Uterus (tissue), 4 donors: ENCODE data around the gene ALG3. TPM values are rescaled to one million over a fixed set of nuclear protein-coding genes. Genes with fewer than 3 reads are reported as not detected.

Source experiments
- DNase-seq, 2 donors: peaks; one replicate each; pipeline ENCODE4 v3.0.0-alpha.2; 2019 to 2020
- H3K27ac ChIP-seq, 2 donors: fragments of 200-600 bp; sonication (generic); 1 replicate in 1 of 2; 2 replicates in 1 of 2; pipeline ENCODE4 v1.5.1; 2016 to 2018
- H3K27me3 ChIP-seq, 2 donors: fragments of 200-600 bp; sonication (generic); one replicate each; pipeline ENCODE4 v1.5.1; 2018 to 2019; ENCODE audit warnings: control low read depth in 1 of 2
- H3K36me3 ChIP-seq, 2 donors: fragments of 200-600 bp; sonication (generic); one replicate each; pipeline ENCODE4 v1.5.1; 2019; ENCODE audit warnings: control low read depth in 1 of 2
- H3K4me1 ChIP-seq, 2 donors: fragments of 200-600 bp; sonication (generic); one replicate each; pipeline ENCODE4 v1.5.1; 2018 to 2019; ENCODE audit warnings: control low read depth in 1 of 2
- H3K4me3 ChIP-seq, 2 donors: fragments of 200-600 bp; sonication (generic); 1 replicate in 1 of 2; 2 replicates in 1 of 2; pipeline ENCODE4 v1.5.1; 2018 to 2019; ENCODE audit warnings: mild to moderate bottlenecking in 1 of 2
- H3K9me3 ChIP-seq, 2 donors: fragments of 200-600 bp; sonication (generic); one replicate each; pipeline ENCODE4 v1.5.1; 2019; ENCODE audit warnings: control low read depth in 1 of 2
- CTCF ChIP-seq, 4 experiments: fragments of 200-600 bp in 2 of 4; fragments of 450-650 bp in 2 of 4; sonication (generic) in 2 of 4; IDR thresholded peaks; one replicate each; pipeline ENCODE4 v1.5.1; 2016 to 2019; ENCODE audit warnings: antibody characterized with exemption in 4 of 4, mild to moderate bottlenecking in 2 of 4, moderate library complexity in 1 of 4
- POLR2A ChIP-seq, 2 donors: fragments of 450-650 bp; IDR thresholded peaks; one replicate each; pipeline ENCODE4 v1.6.1; 2016; ENCODE audit warnings: antibody characterized with exemption in 2 of 2, mild to moderate bottlenecking in 1 of 2, moderate library complexity in 1 of 2
- intact Hi-C: fragments of 100-400 bp; cut with DNase I; formaldehyde crosslinking; loops from one replicate; pipeline ENCODE4 v1.15.1; 2023; ENCODE audit warnings: low total_unique reads
- total RNA-seq, 4 donors: library from RNA; depleted of rRNA in 3 of 4; stranded (reverse); fragments of >200 nt in 3 of 4; gene quantifications; one replicate each; pipeline versions ENCODE4 v1.1.0 to v1.2.4, GENCODE V29; 2014 to 2023
- donor health status: DM: yes; HTN: yes; CAD: no.

The ALG3 gene
- total RNA-seq, 4 donors from 2014 or later: 16.5 to 77.1 (median 53.1) TPM

GRCh38 chr3:184230603-184231528 lies 17.9 kb downstream of the ALG3 start:
- intact Hi-C loops: no loop called here
- H3K4me1 ChIP-seq: peaks cover 0 to 18% of the 10 kb centered on the region in 2 donors
- TF ChIP-seq CTCF (IDR thresholded peaks at IDR 0.05) (no peak), POLR2A (IDR thresholded peaks at IDR 0.05) (no peak)
- no peaks in the 10 kb centered on the region for H3K9me3 ChIP-seq
- no peak overlapping the region for H3K27ac ChIP-seq
- no peaks in the 10 kb centered on the region for H3K36me3 ChIP-seq
- H3K4me3 ChIP-seq: peak overlapping the region in 1 of 2 donors; percentile 44
- H3K27me3 ChIP-seq: peaks cover 8 to 19% of the 10 kb centered on the region in 2 donors
- no peak for DNase-seq

GRCh38 chr3:184230081-184230602 lies 18.6 kb downstream of the ALG3 start:
- DNase-seq: no peak
- TF ChIP-seq POLR2A (IDR thresholded peaks at IDR 0.05) (no peak), CTCF (IDR thresholded peaks at IDR 0.05) (no peak)
- intact Hi-C loops: no loop called here
- Histone ChIP-seq H3K27ac (no peak overlapping the region), H3K4me1 (peaks cover 0 to 18% of the 10 kb centered on the region in 2 donors), H3K9me3 (no peaks in the 10 kb centered on the region), H3K4me3 (peak overlapping the region in 1 of 2 donors; percentile 44), H3K27me3 (peaks cover 8 to 19% of the 10 kb centered on the region in 2 donors), H3K36me3 (no peaks in the 10 kb centered on the region)

GRCh38 chr3:184229394-184230080 lies 19.2 kb downstream of the ALG3 start, which contains the start of gene VWA5B2:
VWA5B2 (plus strand) TSS chr3:184229585; CDS start chr3:184230529, 944 bp downstream.
- Histone ChIP-seq H3K4me3 (peak within 1 kb of the TSS; percentile 3 to 44), H3K36me3 (no peaks in the 10 kb centered on the region), H3K9me3 (no peaks in the 10 kb centered on the region), H3K27me3 (peaks cover 8 to 19% of the 10 kb centered on the region in 2 donors), H3K27ac (no peak within 1 kb of the TSS), H3K4me1 (peaks cover 0 to 18% of the 10 kb centered on the region in 2 donors)
- intact Hi-C loops: no loop called here
- peak in 3 of 4 experiments; percentile 17 to 52 (median 39) for TF ChIP-seq CTCF (IDR thresholded peaks at IDR 0.05)
- TF ChIP-seq POLR2A (IDR thresholded peaks at IDR 0.05): no peak
- peak; percentile 22 to 60 for DNase-seq

GRCh38 chr3:184228376-184229137 lies 20.2 kb downstream of the ALG3 start:
- Histone ChIP-seq H3K9me3 (no peaks in the 10 kb centered on the region), H3K4me1 (peaks cover 0 to 18% of the 10 kb centered on the region in 2 donors), H3K27ac (no peak overlapping the region), H3K27me3 (peaks cover 8 to 19% of the 10 kb centered on the region in 2 donors), H3K4me3 (no peak overlapping the region), H3K36me3 (no peaks in the 10 kb centered on the region)
- no peak for DNase-seq
- intact Hi-C loops: no loop called here
- no peak for TF ChIP-seq POLR2A (IDR thresholded peaks at IDR 0.05)
- no peak for TF ChIP-seq CTCF (IDR thresholded peaks at IDR 0.05)
